Measurements from ENCODE around the gene JHY. TPM values are rescaled to one million over a fixed set of nuclear protein-coding genes. Genes with fewer than 3 reads are reported as not detected.

JHY gene
- total and polyA plus RNA-seq, 2 of the 4 experiments (the other 2 are of a cell fraction), result 0.51 to 0.54 TPM

DNA sequence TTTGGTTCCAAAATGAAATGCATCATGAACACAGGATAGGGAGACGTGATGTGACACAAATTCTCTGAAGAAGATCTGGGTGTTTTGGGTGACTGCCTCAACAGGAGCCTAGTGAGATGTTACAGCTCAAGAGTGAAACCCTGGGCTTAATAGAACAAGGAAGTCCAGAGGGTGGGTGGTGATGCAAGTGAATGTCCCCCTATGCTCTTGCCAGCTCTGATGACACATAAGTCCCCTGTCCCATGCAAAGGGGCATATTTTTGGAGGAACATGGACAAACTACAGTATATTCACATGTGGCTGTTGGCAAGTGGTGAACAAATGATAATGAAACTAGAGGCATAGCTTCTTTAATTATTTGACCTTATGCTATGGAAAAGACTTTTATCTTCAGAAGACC is 35.1 kb upstream of the JHY start:
- Histone ChIP-seq H3K18ac (ENCODE audit: low read depth, low read length) (no peak overlapping the region), H3K14ac (replicated peaks; ENCODE audit: low read depth, low read length) (no peak overlapping the region), H3K4ac (ENCODE audit: low read depth, low read length) (no peak overlapping the region), H4K5ac (ENCODE audit: low read depth, low read length) (no peak overlapping the region), H2AK9ac (replicated peaks; ENCODE audit: low read depth, low read length, poor library complexity) (no peak overlapping the region), H3K56ac (ENCODE audit: extremely low read depth, insufficient read depth, low read length) (no peak overlapping the region), H3K9ac (ENCODE audit: low read depth, low read length) (no peak overlapping the region), H4K20me1 (ENCODE audit: insufficient read depth, low read length) (no peaks in the 10 kb centered on the region), H3K9me3 (ENCODE audit: control insufficient read depth, insufficient read depth, low read length) (no peaks in the 10 kb centered on the region), H2BK20ac (ENCODE audit: low read depth, low read length) (no peak overlapping the region), H3K9me1 (ENCODE audit: insufficient read depth, low read length) (no peaks in the 10 kb centered on the region), H4K91ac (ENCODE audit: insufficient read depth, low read depth, low read length) (no peak overlapping the region), H2BK5ac (ENCODE audit: low read depth, low read length, poor library complexity, severe bottlenecking) (no peak overlapping the region), H2AFZ (replicated peaks; ENCODE audit: low read length, poor library complexity) (no peak overlapping the region), H3K36me3 (ENCODE audit: control insufficient read depth, insufficient read depth, low read length) (no peaks in the 10 kb centered on the region), H2AK5ac (ENCODE audit: low read depth, low read length) (no peak overlapping the region), H3K23ac (ENCODE audit: low read depth, low read length) (no peak overlapping the region), H3K27ac (ENCODE audit: insufficient read depth, low read length) (no peak overlapping the region), H2BK15ac (ENCODE audit: low read depth, low read length) (no peak overlapping the region), H3K4me2 (ENCODE audit: low read depth, low read length) (no peak overlapping the region), H3K27me3 (ENCODE audit: control insufficient read depth, insufficient read depth, low read length) (peaks cover 10% of the 10 kb centered on the region; the same call in 1 of the 2 replicates), H3K79me1 (ENCODE audit: low read depth in 1 of 2, low read length in 2 of 2) (no peaks in the 10 kb centered on the region), H3K4me1 (ENCODE audit: control insufficient read depth, insufficient read depth, low read length) (0 out of 2 replicates have a peak, but pooled peaks cover 3% of the 10 kb centered on the region), H3K4me3 (ENCODE audit: insufficient read depth, low read depth, low read length) (no peak overlapping the region), H2BK120ac (ENCODE audit: low read depth, low read length) (no peak overlapping the region), H4K8ac (ENCODE audit: low read depth in 2 of 2, low read length in 2 of 2) (no peak overlapping the region)
- CTCF ChIA-PET, result no interaction called here
- ATAC-seq (ENCODE audit: low read depth), result no peak
- WGBS, 2 experiments (ENCODE audit: extremely low coverage in 2 of 2, insufficient read length in 1 of 2), result 71% methylated on average over 1 of the region's 1 CpG; no CpG with 5 or more reads in 1 of the 2 experiments
- intact Hi-C loops (cut with micrococcal nuclease), result no loop called here
- in situ Hi-C loops (cut with MboI; ENCODE audit: low sequenced_read_pairs), result no loop called here
- TF ChIP-seq MXI1 (IDR thresholded peaks at IDR 0.05; ENCODE audit: borderline replicate concordance, low read depth, low read length), result no peak
- no peak for TF ChIP-seq BHLHE40 (IDR thresholded peaks at IDR 0.05; ENCODE audit: low read depth, low read length)
- TF ChIP-seq, protein P1, sequence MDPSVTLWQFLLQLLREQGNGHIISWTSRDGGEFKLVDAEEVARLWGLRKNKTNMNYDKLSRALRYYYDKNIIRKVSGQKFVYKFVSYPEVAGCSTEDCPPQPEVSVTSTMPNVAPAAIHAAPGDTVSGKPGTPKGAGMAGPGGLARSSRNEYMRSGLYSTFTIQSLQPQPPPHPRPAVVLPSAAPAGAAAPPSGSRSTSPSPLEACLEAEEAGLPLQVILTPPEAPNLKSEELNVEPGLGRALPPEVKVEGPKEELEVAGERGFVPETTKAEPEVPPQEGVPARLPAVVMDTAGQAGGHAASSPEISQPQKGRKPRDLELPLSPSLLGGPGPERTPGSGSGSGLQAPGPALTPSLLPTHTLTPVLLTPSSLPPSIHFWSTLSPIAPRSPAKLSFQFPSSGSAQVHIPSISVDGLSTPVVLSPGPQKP (IDR thresholded peaks at IDR 0.05; ENCODE audit: borderline replicate concordance, low read depth, low read length), result no peak
- TF ChIP-seq POLR2A (IDR thresholded peaks at IDR 0.05; ENCODE audit: low read depth, low read length), result no peak
- TF ChIP-seq RFX5 (IDR thresholded peaks at IDR 0.05; ENCODE audit: low read depth, low read length), result no peak
- TF ChIP-seq, protein P2, sequence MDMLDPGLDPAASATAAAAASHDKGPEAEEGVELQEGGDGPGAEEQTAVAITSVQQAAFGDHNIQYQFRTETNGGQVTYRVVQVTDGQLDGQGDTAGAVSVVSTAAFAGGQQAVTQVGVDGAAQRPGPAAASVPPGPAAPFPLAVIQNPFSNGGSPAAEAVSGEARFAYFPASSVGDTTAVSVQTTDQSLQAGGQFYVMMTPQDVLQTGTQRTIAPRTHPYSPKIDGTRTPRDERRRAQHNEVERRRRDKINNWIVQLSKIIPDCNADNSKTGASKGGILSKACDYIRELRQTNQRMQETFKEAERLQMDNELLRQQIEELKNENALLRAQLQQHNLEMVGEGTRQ (IDR thresholded peaks at IDR 0.05; ENCODE audit: low read depth, low read length), result no peak
- POLR2A ChIA-PET (ENCODE audit: unreplicated experiment), result no interaction called here
- dilution Hi-C loops (cut with HindIII; ENCODE audit: low sequenced_read_pairs, unreplicated experiment), result no loop called here
- no TSS peak for BruUV-seq (replicated peaks)
- no peak for DNase-seq
